AG04450 (cell line): Measurements from ENCODE around the gene CAPN12. TPM values are rescaled to one million over a fixed set of nuclear protein-coding genes. Genes with fewer than 3 reads are reported as not detected.

Experiments
- CTCF ChIA-PET: fragments of 300-600, 350-600 bp; formaldehyde crosslinking; extraction: SDS; loops from one replicate; lab custom pipeline; 2022; ENCODE audit warnings: antibody characterized with exemption, inconsistent platforms; lab: Charles Lee
- POLR2A ChIA-PET: fragments of 350-600 bp; formaldehyde crosslinking; extraction: SDS; loops from one replicate; lab custom pipeline; 2021; ENCODE audit warnings: antibody characterized with exemption, inconsistent platforms; lab: Yijun Ruan, JAX
- DNase-seq: peaks from one replicate; pipeline ENCODE4 v3.0.0-alpha.2; 2011; ENCODE audit warnings: low read depth, low spot score
- H3K27ac ChIP-seq: one replicate; pipeline ENCODE4 v1.5.1; 2012; ENCODE audit warnings: low read depth, low read length, control low read depth
- H3K27me3 ChIP-seq: one replicate; pipeline ENCODE4 v1.6.0; 2012; ENCODE audit warnings: low read length; ENCODE audit not compliant: control insufficient read depth, insufficient read depth
- H3K4me3 ChIP-seq: 2 replicates; pipeline ENCODE4 v1.5.1; 2011; ENCODE audit warnings: mild to moderate bottlenecking, low read depth, low read length, control low read depth
- H3K9me3 ChIP-seq: 2 replicates; pipeline ENCODE4 v1.5.1; 2012; ENCODE audit warnings: low read length; ENCODE audit not compliant: control insufficient read depth, insufficient read depth
- CTCF ChIP-seq: IDR thresholded peaks from 2 replicates; pipeline ENCODE4 v1.5.1; 2011; ENCODE audit warnings: low read depth, low read length, control low read depth, inconsistent platforms
- polyA plus RNA-seq: library from polyadenylated mRNA; depleted of rRNA; stranded (reverse); fragments of >200 nt; gene quantifications from 2 replicates; pipeline ENCODE4 v1.2.3, GENCODE V29; 2011; rRNA removed

Gene CAPN12
- polyA plus RNA-seq, 1 experiment, result 0.69 TPM

GRCh38 chr19:38684078-38684861, 60.0 kb downstream of the CAPN12 start:
- H3K4me3 ChIP-seq, result no peak overlapping the region
- H3K27ac ChIP-seq, result peak overlapping the region; percentile 99
- CTCF ChIA-PET, result no interaction called here
- peaks cover 4% of the 10 kb centered on the region; the same call in 1 of the 2 replicates for H3K9me3 ChIP-seq
- DNase-seq, result no peak
- no peaks in the 10 kb centered on the region for H3K27me3 ChIP-seq
- POLR2A ChIA-PET, result interaction anchor here (0.9 to 1.6 kb wide), 7 partner anchors 8 to 37 kb away, joined by 3 to 7 read pairs (median 5); partner anchors contain the start of gene ACTN4
- no peak for TF ChIP-seq CTCF

- no peaks in the 10 kb centered on the region for H3K27me3 ChIP-seq
- peak overlapping the region; percentile 99 for H3K27ac ChIP-seq
- ChIA-PET POLR2A (interaction anchor here (0.6 to 1.6 kb wide), 9 partner anchors 8 to 36 kb away, joined by 3 to 7 read pairs (median 4); partner anchors contain the start of gene ACTN4), CTCF (interaction anchor here (2.1 kb wide), 1 partner anchor 9 kb away, joined by 7 read pairs; no protein-coding TSS in a partner anchor)
- no peak overlapping the region for H3K4me3 ChIP-seq
- no peak for TF ChIP-seq CTCF
- H3K9me3 ChIP-seq, result peaks cover 4% of the 10 kb centered on the region; the same call in 1 of the 2 replicates
- DNase-seq, result no peak
These were observed 60.7 kb downstream of the CAPN12 start for GRCh38 chr19:38683393-38684077.

GRCh38 chr19:38682872-38683392, 61.3 kb downstream of the CAPN12 start:
- POLR2A ChIA-PET, result interaction anchor here (0.6 to 1.6 kb wide), 9 partner anchors 9 to 36 kb away, joined by 3 to 7 read pairs (median 4); partner anchors contain the start of gene ACTN4

GRCh38 chr19:38682195-38682867, 61.9 kb downstream of the CAPN12 start:
- Histone ChIP-seq H3K27me3 (no peaks in the 10 kb centered on the region), H3K9me3 (peaks cover 4% of the 10 kb centered on the region; the same call in 1 of the 2 replicates), H3K4me3 (no peak overlapping the region), H3K27ac (peak overlapping the region; percentile 99)
- TF ChIP-seq CTCF, result no peak
- ChIA-PET CTCF (interaction anchor here (0.8 to 2.1 kb wide), 2 partner anchors 10 to 87 kb away, joined by 3 to 7 read pairs; no protein-coding TSS in a partner anchor), POLR2A (interaction anchor here (1.2 kb wide), 1 partner anchor 15 kb away, joined by 3 read pairs; no protein-coding TSS in a partner anchor)
- DNase-seq, result no peak

More at GRCh38 chr19:38682872-38683392, 61.3 kb downstream of the CAPN12 start:
- Histone ChIP-seq H3K27ac (peak overlapping the region; percentile 99), H3K27me3 (no peaks in the 10 kb centered on the region), H3K9me3 (peaks cover 4% of the 10 kb centered on the region; the same call in 1 of the 2 replicates), H3K4me3 (no peak overlapping the region)
- no peak for DNase-seq
- no peak for TF ChIP-seq CTCF
- CTCF ChIA-PET, result interaction anchor here (0.8 to 2.1 kb wide), 2 partner anchors 9 to 86 kb away, joined by 3 to 7 read pairs; no protein-coding TSS in a partner anchor

Other genes with a start within 250 kb of the CAPN12 start
- 0.09 and 0.31 TPM in 2 replicates for gene MAP4K1, start 126.5 kb downstream of the CAPN12 start, polyA plus RNA-seq
- 168 and 250 TPM in 2 replicates for gene EIF3K, start 125.3 kb downstream of the CAPN12 start, polyA plus RNA-seq
- 300 and 359 TPM in 2 replicates for gene ACTN4, start 96.8 kb downstream of the CAPN12 start, polyA plus RNA-seq
- not detected in 2 replicates for gene LGALS7, start 29.0 kb upstream of the CAPN12 start, polyA plus RNA-seq
- gene LGALS7B, start 44.7 kb upstream of the CAPN12 start, polyA plus RNA-seq, result not detected in 2 replicates
- gene LGALS4, start 68.5 kb upstream of the CAPN12 start, polyA plus RNA-seq, result 0.07 TPM in 1 of 2 replicates, not detected in the other
- 86.5 and 109 TPM in 2 replicates for gene ECH1, start 87.3 kb upstream of the CAPN12 start, polyA plus RNA-seq
- 281 and 316 TPM in 2 replicates for gene HNRNPL, start 105.5 kb upstream of the CAPN12 start, polyA plus RNA-seq
- 1.6 TPM in 2 replicates for gene RINL, start 133.8 kb upstream of the CAPN12 start, polyA plus RNA-seq
- 45.5 and 61.3 TPM in 2 replicates for gene SIRT2, start 155.1 kb upstream of the CAPN12 start, polyA plus RNA-seq
- gene NFKBIB, start 155.5 kb upstream of the CAPN12 start, polyA plus RNA-seq, result 9.9 and 14.1 TPM in 2 replicates
- gene CCER2, start 167.7 kb upstream of the CAPN12 start, polyA plus RNA-seq, result 0.09 TPM in 1 of 2 replicates, not detected in the other
- 10.1 and 16.2 TPM in 2 replicates for gene SARS2, start 186.3 kb upstream of the CAPN12 start, polyA plus RNA-seq
- 19.7 and 28.3 TPM in 2 replicates for gene MRPS12, start 186.5 kb upstream of the CAPN12 start, polyA plus RNA-seq
- gene FBXO17, start 231.3 kb upstream of the CAPN12 start, polyA plus RNA-seq, result 10.8 and 11.6 TPM in 2 replicates